ENCODE data around the gene ITFG1. TPM values are rescaled to one million over a fixed set of nuclear protein-coding genes. Genes with fewer than 3 reads are reported as not detected.

ITFG1 gene
- total RNA-seq, 4 donors from 2014 or later, result 36.3 to 67.6 (median 56.1) TPM

- Histone ChIP-seq H3K27ac (no peak overlapping the region), H3K27me3 (no peaks in the 10 kb centered on the region), H3K4me3 (no peak overlapping the region), H3K36me3 (no peaks in the 10 kb centered on the region), H3K9me3 (no peaks in the 10 kb centered on the region), H3K4me1 (peaks cover 0 to 16% (median 7%) of the 10 kb centered on the region in 4 donors)
- TF ChIP-seq, protein P1, sequence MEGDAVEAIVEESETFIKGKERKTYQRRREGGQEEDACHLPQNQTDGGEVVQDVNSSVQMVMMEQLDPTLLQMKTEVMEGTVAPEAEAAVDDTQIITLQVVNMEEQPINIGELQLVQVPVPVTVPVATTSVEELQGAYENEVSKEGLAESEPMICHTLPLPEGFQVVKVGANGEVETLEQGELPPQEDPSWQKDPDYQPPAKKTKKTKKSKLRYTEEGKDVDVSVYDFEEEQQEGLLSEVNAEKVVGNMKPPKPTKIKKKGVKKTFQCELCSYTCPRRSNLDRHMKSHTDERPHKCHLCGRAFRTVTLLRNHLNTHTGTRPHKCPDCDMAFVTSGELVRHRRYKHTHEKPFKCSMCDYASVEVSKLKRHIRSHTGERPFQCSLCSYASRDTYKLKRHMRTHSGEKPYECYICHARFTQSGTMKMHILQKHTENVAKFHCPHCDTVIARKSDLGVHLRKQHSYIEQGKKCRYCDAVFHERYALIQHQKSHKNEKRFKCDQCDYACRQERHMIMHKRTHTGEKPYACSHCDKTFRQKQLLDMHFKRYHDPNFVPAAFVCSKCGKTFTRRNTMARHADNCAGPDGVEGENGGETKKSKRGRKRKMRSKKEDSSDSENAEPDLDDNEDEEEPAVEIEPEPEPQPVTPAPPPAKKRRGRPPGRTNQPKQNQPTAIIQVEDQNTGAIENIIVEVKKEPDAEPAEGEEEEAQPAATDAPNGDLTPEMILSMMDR (IDR thresholded peaks at IDR 0.05), result no peak
- TF ChIP-seq POLR2A (IDR thresholded peaks at IDR 0.05), result no peak
- DNase-seq, result no peak
Measured at GRCh38 chr16:47490471-47490870, 29.6 kb upstream of the ITFG1 start.

DNA sequence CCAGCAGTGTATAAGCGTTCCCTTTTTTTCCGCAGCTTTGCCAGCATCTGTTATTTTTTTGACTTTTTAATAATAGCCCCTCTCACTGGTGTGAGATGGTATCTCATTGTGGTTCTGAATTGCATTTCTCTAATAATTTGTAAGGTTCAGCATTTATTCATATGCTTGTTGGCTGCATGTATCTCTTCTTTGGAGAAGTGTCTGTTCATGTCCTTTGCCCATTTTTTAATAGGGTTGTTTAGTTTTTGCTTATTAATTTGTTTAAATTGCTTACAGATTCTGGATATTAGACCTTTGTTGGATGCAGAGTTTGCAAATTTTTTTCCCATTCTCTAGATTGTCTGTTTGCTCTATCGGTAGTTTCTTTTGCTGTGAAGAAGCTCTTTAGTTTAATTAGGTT is 27.2 kb upstream of the ITFG1 start:
- Histone ChIP-seq H3K9me3 (no peaks in the 10 kb centered on the region), H3K4me1 (peaks cover 0 to 8% (median 2%) of the 10 kb centered on the region in 4 donors), H3K27me3 (no peaks in the 10 kb centered on the region), H3K27ac (no peak overlapping the region), H3K4me3 (no peak overlapping the region), H3K36me3 (no peaks in the 10 kb centered on the region)
- TF ChIP-seq POLR2A (IDR thresholded peaks at IDR 0.05), result no peak
- TF ChIP-seq, protein P1 (IDR thresholded peaks at IDR 0.05), result no peak
- DNase-seq, result no peak

- Histone ChIP-seq H3K27me3 (no peaks in the 10 kb centered on the region), H3K27ac (no peak overlapping the region), H3K4me3 (no peak overlapping the region), H3K36me3 (no peaks in the 10 kb centered on the region), H3K9me3 (no peaks in the 10 kb centered on the region), H3K4me1 (peaks cover 0 to 4% (median 0%) of the 10 kb centered on the region in 4 donors)
- no peak for DNase-seq
- TF ChIP-seq, protein P1 (IDR thresholded peaks at IDR 0.05), result no peak
- TF ChIP-seq POLR2A (IDR thresholded peaks at IDR 0.05), result no peak
Measured at GRCh38 chr16:47486856-47487255, 26.0 kb upstream of the ITFG1 start.

DNA sequence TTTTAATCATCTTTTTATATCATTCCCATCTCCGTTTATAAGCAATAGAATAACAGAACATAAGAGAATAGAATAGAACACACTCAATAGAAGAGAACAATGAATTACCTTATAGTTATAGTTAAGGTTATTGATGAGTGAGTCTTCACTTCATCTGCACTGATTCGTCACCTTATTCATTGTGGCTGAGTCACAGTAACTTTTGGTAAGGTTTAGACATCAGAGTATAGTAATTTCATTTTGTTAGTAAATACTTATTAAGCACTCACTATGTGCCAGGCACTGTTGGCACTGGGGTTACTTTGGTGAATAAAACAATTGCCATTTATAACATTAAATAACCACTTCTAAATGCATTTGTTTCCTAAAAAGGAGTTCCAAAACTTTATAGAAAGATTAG is 22.8 kb upstream of the ITFG1 start:
- Histone ChIP-seq H3K4me3 (no peak overlapping the region), H3K27me3 (no peaks in the 10 kb centered on the region), H3K27ac (no peak overlapping the region), H3K9me3 (no peaks in the 10 kb centered on the region), H3K4me1 (no peaks in the 10 kb centered on the region), H3K36me3 (no peaks in the 10 kb centered on the region)
- DNase-seq, result no peak
- no peak for TF ChIP-seq POLR2A (IDR thresholded peaks at IDR 0.05)
- TF ChIP-seq, protein P1 (IDR thresholded peaks at IDR 0.05), result no peak

DNA sequence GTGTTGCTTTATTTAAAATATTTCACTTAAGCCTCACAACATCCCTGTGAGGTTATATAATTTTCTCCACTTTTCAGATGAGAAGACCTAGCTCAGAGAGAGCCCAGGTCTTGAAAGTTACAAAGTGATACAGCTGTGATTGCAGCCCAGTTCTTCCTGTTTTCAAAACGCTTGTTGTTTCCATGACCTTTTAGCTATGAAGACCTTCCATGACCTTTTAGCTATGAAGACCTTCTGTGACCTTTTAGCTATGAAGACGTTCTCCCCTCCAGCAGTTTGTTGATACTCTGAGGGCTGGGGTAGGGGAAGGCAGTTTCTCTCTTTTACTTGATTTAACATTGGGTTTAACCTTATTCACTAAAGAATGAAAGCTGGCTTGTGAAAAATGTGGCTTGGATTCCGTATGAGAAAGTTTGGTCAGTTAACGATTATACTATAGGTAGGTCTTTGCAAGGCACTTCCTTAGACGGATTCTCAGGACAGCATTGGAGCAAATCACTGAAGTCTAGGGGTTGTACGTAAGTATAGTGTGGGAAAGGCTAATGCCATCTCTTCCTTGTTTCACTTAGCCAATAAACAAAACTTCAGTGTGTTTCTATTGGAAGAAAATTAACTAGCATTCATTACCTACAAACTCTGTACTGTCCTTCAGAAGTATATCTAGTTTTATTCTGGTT is 21.0 kb upstream of the ITFG1 start:
- Histone ChIP-seq H3K27ac (no peak overlapping the region), H3K9me3 (no peaks in the 10 kb centered on the region), H3K4me1 (no peaks in the 10 kb centered on the region), H3K36me3 (no peaks in the 10 kb centered on the region), H3K27me3 (no peaks in the 10 kb centered on the region), H3K4me3 (no peak overlapping the region)
- TF ChIP-seq, protein P1 (IDR thresholded peaks at IDR 0.05), result no peak
- no peak for TF ChIP-seq POLR2A (IDR thresholded peaks at IDR 0.05)
- no peak for DNase-seq
